ENCODE measurements around the gene HNRNPM.

DNA sequence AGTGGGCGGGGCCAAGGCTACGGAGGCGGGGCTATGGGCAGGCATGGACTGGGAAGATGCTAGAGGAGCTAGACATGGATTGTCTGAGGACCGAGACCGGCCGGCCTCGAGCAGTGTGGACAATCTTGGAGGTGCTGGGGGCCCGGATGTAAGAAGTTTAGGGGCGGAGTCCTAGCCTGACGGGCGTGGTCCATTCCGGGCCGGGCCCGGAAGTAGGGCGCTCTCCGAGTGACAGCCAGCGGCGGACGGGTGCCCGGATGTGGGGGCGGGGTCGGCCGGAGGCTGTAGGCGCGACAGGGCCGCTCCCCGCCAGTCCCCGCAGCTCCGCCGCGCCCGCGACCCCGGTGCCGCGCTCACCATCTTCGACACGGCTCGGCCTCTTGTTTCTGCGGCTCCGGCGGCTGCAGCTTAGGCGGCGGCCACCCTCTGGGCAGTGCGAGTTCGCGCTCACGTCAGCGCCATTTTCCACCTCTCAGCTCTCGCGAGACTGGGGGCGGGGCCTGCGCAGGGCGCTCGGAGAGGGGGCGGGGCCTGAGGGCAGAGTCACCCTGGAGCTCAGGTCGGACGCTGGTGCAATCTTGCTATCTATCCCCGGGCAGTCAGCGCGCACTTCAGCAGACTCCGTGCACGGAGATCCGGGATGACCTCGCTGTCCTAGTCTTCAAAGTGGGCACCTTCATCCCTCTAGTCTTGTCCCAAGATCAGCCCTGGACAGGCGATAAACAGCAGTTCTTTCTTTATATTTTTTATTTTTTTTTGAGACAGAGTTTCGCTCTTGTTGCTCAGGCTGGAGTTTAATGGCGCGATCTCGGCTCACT lies 69.1 kb downstream of the HNRNPM start, which contains the start of gene ZNF414:
- TF ChIP-seq BHLHE40 (IDR thresholded peaks at IDR 0.05; ENCODE audit: borderline replicate concordance) = no peak
- TF ChIP-seq ELF4 (IDR thresholded peaks at IDR 0.05) = peak; percentile 53
- no peak for TF ChIP-seq SP1 (IDR thresholded peaks at IDR 0.05)
- no peak for TF ChIP-seq ZNF384 (IDR thresholded peaks at IDR 0.05)
- TF ChIP-seq CTBP1 (IDR thresholded peaks at IDR 0.05; ENCODE audit: borderline replicate concordance) = no peak
- TF ChIP-seq HDGF (IDR thresholded peaks at IDR 0.05; ENCODE audit: borderline replicate concordance) = peak; percentile 99
- no peak for TF ChIP-seq TARDBP (IDR thresholded peaks at IDR 0.05)
- no peak for TF ChIP-seq LEF1 (IDR thresholded peaks at IDR 0.05; ENCODE audit: borderline replicate concordance)
- no peak for TF ChIP-seq FOXK2 (IDR thresholded peaks at IDR 0.05)
- TF ChIP-seq, protein P1, sequence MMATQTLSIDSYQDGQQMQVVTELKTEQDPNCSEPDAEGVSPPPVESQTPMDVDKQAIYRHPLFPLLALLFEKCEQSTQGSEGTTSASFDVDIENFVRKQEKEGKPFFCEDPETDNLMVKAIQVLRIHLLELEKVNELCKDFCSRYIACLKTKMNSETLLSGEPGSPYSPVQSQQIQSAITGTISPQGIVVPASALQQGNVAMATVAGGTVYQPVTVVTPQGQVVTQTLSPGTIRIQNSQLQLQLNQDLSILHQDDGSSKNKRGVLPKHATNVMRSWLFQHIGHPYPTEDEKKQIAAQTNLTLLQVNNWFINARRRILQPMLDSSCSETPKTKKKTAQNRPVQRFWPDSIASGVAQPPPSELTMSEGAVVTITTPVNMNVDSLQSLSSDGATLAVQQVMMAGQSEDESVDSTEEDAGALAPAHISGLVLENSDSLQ (IDR thresholded peaks at IDR 0.05) = peak; percentile 96
- TF ChIP-seq SUZ12 (IDR thresholded peaks at IDR 0.05) = no peak
- no peak for TF ChIP-seq FOXA1 (IDR thresholded peaks at IDR 0.05)

All from HEK293T (cell line).